GM18505 (cell line): ENCODE data around the gene IFT122.
"Not testable (repeated sequence)": the region's sequence is repeated elsewhere in the genome, so short reads cannot be mapped to it uniquely, and the experiment has no call there.

ENCODE experiments used
- ATAC-seq: cut with Tn5 transposase; IDR thresholded peaks from one replicate; pipeline ENCODE4 v1.9.1; 2021; ENCODE audit not compliant: unreplicated experiment
- POLR2A ChIP-seq: IDR thresholded peaks from 4 replicates; pipeline ENCODE4 v1.6.1; 2011; ENCODE audit warnings: borderline replicate concordance; ENCODE audit not compliant: insufficient read depth, insufficient read length; ENCODE audit errors: extremely low read depth

The IFT122 gene

DNA sequence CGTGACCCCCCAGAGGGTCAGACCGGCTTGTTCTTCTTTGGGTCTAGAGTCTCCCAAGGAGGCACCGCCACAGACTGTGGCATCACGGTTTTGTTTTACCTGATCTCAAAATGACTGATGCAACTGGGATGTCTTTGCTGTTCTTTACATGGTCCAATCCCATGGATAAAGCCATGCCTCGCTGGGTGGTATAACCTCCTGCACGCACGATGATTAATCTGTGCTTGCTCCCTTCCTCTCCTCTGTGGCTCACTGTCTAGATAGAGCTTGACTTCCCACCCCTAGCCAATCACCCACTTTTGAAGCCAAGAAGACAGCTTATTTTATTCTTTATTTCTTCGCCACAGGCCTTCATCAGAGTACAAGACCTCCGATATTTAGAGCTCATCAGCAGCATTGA lies 51.8 kb downstream of the IFT122 start:
- TF ChIP-seq POLR2A = no peak
- ATAC-seq = no peak

DNA sequence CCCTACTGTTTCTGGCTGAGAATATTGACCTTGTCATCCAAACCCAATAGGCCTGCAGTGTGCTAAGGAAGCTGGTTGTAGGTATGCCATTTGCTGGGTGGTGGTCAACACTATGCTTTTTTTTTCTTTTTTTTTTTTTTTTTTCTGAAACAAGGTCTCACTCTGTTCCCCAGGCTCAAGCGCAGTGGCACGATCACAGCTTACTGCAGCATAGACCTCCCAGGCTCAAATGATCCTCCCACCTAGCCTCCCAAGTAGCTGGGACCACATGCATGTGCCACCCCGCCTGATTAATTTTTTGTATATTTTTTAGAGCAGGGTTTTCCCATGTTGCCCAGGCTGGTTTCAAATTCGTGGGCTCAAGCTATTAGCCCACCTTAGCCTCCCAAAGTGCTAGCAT lies 52.7 kb downstream of the IFT122 start:
- TF ChIP-seq POLR2A = no peak
- ATAC-seq = no peak

DNA sequence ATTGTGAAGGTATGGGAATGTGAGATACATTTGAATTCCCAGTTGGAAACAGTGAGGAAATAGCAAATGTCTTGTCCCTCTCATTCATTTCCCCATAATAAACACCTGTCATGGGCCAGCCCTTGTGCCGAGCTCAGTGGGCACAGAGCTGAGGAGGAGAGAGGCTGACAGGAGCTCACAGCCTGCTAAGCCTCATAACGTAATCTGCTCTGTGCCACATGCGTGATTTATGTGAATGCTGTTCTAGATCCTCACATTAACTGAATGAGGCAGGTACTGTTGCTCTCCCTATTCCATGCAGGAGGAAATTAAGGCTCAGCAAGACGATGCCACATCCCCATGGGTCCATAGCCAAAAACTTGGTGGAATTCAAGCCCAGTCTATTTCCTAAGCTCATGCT lies 53.2 kb downstream of the IFT122 start:
- no peak for ATAC-seq
- TF ChIP-seq POLR2A = no peak

DNA sequence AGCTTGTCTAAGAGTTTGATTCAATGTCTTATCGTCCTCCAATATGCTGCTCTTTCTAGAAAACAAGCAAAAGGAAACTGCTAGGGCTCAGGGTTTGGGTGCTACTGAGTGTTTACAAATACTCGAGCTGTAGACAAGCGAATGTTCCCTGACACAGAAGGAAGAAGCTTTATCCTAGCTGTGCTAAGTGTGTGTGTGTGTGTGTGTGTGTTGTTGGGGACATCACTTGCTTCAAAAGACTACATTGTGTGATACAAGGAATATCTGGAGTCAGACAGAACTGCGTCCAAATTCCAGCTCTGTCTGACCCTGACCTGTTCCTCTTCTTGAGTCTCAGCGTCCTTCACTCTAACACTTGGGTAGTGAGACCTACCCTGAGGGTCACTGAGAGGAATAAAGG lies 54.5 kb downstream of the IFT122 start:
- not testable (repeated sequence) for ATAC-seq

DNA sequence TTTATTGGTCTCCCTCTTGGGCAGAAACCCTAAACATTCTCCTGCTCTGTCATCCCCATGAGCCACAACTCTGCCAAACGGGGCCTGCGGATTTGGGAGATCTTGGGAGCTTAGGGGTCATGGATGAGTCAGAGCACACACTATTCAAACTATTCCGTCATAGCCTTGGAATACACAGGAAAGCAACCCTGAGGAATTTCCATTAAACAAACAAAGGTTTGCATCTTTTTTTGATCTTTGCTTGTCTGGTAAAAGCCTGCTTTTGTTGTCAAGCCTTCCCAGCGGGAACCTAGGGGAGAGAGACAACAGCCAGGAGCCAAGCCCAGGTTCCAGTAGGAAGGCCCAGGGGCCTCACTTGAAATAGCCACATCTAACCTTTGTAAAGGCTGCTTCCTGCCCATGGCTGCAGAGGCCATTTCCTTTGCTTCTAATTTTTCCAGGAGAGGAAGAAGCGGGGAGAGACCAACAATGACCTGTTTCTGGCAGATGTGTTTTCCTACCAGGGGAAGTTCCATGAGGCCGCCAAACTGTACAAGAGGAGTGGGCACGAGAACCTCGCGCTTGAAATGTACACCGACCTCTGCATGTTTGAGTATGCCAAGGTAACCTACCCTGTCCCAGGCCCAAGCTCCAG lies 55.1 kb downstream of the IFT122 start:
- ATAC-seq = not testable (repeated sequence)

DNA sequence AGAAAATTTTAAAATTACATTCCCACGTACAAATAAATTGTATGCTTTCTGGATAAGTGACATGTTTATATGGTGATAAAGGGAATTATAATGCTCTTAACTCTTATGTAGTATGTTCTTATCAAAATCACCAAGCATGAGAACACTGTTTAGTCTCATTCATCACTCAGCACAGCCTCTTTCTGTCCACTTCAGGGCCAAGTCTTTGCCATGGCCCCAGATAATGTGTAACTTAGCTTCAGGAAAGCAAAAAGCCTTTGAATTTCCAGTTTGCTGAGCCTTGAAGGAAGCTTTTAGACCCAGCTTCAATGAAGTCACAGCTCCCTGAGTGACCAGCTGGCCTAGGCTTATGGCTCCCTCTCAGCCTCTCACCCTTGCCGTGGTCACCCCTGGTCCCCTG lies 57.9 kb downstream of the IFT122 start:
- ATAC-seq = not testable (repeated sequence)

DNA sequence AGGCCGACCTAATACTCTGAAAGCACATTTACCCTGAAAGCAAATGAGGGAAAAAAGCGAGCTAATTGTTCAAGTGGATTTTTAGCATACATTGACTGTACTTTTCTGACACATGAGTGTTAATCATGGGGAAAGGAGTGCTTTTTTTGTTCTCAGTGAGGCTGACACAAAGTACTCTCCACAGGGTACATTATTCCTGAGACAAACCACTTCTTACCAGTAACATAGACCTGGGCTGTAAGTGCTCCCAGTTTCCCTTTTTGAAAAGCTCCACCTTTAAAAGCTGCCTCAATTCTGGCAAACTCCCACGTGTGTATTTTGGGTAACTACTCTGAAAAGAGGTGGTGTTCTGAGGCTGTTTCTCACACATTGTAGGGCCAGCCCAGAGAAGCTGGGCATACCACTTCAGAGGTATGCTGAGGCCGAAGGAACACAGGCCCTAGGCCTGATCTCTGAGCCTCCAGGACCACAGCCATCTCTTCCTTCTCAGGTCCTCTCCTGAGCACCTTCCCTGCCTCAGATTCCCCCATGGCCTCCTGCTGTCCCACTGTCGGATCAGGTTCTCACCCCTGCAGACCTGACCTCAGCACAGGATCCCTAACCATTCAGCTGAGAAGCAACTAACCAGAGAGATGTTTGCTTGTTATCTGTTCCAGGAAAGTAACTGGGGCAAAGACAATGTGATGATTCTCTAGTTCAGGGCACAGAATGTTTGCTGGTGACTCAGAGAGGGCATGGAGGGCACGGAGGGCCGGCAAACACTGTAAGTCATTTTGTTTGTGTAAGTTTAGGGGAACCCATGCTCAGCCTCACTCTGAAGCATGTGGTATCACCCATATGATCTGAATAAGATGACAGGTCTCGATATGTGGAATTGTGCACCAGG lies 58.8 kb downstream of the IFT122 start:
- ATAC-seq = not testable (repeated sequence)

DNA sequence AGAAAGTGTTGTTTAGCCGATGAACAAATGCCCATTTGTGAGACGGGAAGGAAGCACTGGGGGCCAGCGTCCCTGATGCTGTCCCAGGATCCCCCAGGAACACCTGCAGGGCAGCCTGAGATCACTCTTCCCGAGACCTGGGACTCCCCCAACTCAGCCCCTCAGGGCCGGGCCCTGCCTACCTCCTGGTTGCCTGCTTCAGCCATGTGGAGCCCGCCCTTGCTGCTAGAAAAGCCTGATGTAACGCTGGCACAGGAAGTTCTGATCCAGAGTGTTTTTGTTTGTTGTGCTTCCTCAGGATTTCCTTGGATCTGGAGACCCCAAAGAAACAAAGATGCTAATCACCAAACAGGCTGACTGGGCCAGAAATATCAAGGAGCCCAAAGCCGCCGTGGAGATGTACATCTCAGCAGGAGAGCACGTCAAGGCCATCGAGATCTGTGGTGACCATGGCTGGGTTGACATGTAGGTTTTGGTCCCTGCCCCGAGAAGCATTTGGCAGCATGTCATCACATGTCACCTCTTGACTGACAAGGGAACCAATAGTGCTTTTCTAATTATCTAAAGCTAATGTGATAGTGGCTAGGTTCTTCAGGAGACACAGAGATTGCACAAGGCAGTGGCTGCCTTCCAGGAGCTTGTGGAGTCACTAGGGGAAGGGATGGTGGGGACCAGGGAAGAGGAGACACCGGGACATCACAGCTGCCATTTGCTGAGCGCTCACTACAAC lies 59.7 kb downstream of the IFT122 start:
- ATAC-seq = not testable (repeated sequence)

DNA sequence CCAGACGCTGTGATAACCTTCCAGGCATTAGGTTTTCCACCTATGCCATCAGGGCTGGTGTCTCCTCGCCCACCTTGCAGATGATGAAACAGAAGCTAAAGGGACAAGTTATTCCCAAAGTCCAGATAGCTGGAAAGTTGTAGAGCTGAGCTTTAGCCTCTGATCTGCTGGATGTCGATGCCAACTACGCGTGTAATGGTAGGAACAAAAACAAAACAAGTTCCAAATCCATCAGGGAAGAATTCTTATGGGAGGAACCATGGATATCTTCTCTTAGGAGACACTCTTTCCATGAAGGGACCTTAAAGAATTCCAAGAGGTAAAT lies 60.3 kb downstream of the IFT122 start:
- ATAC-seq = no peak
- no peak for TF ChIP-seq POLR2A

DNA sequence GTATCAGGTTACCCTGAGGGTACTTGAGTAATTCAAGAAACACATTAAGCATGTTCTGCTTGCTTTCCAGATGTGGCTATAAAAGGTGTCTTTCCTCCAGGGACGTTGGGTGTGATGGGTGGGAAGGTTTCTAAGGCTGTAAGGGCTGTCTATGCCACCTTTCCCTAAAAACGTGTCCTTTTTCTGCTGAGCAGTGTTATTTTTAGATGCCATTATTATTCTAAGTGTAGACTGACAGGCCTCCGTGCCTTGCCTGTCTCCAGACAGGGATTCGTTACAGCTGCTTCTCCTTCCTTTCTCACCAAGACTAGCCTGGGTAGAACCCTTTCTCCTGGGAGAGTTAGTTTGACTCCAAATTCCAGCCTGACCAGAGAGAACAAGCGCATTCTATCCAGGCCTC lies 61.6 kb downstream of the IFT122 start:
- ATAC-seq = no peak
- no peak for TF ChIP-seq POLR2A

DNA sequence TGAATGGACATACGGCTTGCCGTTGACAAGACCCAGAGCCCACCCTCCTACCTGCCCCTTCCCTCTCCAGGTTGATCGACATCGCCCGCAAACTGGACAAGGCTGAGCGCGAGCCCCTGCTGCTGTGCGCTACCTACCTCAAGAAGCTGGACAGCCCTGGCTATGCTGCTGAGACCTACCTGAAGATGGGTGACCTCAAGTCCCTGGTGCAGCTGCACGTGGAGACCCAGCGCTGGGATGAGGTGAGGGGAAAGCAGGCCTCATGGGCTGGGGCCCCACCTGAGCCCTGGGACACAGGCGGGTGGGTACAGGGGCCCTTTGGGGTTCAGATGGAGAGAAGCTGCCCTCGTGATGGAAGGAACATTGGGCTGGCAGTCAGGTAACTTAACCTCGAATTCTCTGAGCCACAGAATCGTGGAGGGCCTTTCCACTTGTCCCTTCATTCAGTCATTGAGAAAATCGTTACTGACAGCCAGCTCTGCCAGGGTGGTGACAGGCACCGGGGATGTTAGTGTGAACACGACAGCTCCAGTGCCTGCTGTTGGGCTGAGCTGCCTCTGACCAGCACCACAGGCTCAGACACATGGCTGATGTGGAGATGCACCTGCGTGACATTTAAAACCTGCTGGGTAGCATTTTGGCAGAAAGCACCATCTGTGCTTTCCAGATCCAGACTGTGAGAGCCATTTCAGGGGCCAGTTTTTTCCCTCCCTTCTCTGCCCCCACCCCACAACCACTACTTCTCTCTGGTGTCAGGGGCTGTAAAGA lies 62.8 kb downstream of the IFT122 start:
- no peak for ATAC-seq
- no peak for TF ChIP-seq POLR2A

DNA sequence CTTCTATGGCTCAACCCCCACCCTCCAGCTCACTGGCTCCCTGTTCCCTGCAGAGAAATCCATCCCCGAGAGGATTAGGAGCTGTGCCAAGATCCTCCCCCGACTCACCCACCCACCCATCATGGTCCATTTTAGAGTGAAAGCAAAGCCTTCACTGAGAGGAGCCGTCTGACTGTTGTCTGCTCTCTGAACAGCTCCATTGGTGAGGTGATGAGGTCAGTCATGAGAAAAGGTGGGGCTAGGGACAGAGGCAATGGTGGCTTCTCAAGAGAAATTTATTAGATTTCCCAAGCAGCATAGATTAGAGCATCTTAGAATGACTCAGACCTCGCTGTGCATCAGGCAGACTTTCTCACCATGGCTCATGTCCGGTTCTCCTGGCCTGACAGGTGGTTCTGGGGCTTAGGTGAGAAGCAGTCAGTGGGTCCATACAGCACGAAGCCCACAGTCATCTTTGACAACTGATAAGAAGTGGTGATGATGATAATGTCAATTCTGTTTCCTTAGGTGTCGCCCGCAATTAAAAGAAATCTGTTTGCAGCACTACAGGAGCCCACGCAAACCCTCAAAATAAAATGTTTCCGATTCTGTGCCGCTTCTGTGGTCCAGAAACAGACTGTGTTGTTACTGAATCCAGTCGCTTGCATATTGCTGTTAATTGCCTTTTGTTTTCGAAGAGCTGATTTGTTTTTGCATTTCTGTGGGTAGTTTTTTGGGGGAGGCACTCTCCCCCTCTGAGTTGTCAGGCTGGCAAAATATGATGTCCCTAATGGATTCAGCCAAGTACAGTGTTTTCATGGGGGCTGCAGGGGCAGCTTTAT lies 63.7 kb downstream of the IFT122 start:
- no peak for ATAC-seq
- no peak for TF ChIP-seq POLR2A

DNA sequence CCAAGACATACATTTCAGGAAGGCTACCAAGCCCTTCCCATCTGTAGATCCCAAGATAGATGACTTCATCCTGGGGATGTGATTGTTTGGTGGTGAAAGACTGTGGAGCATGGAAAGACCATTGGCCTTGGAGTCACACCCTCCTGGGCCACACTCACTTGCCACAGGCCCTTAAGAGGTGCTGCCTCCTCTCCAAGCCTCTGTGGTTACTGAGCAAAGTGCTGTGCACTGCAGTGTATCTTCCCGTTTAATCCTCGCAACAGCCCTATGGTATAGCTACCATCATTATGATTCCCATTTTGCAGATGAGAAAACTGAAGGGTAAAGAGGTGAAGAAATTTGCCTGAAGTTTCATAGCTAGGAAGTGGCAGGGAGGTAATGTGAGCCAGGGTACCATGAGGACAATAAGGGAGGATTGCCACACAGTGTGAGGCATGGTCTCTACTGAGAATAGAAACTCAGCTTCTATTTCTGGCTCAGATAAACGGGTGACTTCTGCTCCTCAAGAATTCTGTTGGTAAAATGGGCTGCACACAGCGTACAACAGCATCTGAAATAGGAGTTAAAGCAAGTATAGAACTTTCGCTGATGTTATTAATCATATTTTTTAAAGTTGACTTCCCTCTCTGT lies 64.6 kb downstream of the IFT122 start:
- TF ChIP-seq POLR2A = no peak
- no peak for ATAC-seq
